NOMO-1 treated with dmso at 0.1 percent for 144 hours (cell line): ENCODE results near the gene MYCN.

Experiments
- DNase-seq: peaks from one replicate; lab custom pipeline; 2025; ENCODE audit not compliant: unreplicated experiment; lab: John Stamatoyannopoulos, UW

MYCN gene

GRCh38 chr2:15992457-15993231 is 52.3 kb downstream of the MYCN start:
- DNase-seq = no peak

- DNase-seq = no peak
Measured at GRCh38 chr2:15993232-15993610, 52.9 kb downstream of the MYCN start.

GRCh38 chr2:15993666-15994065 is 53.3 kb downstream of the MYCN start:
- no peak for DNase-seq

GRCh38 chr2:15995603-15996002 is 55.3 kb downstream of the MYCN start:
- no peak for DNase-seq
